B cell (primary cell): ENCODE results near the gene MYLK2. TPM values are rescaled to one million over a fixed set of nuclear protein-coding genes. Genes with fewer than 3 reads are reported as not detected.

Experiments used
- ATAC-seq: fragments of 200-7000 bp; cut with Tn5 transposase; one replicate; pipeline ENCODE4 v1.10.0; 2021; ENCODE audit warnings: low read depth, mild to moderate bottlenecking, moderate number of reproducible peaks, moderate library complexity
- CTCF ChIA-PET: fragments of 350-600 bp; sonication (Branson Sonifier 250); formaldehyde crosslinking; loops from one replicate; lab custom pipeline; 2021; ENCODE audit warnings: antibody characterized with exemption, inconsistent platforms; lab: Charles Lee
- POLR2A ChIA-PET: fragments of 350-600 bp; sonication (Branson Sonifier 250); formaldehyde crosslinking; loops from one replicate; lab custom pipeline; 2021; ENCODE audit warnings: antibody characterized with exemption; lab: Charles Lee
- DNase-seq: peaks from one replicate; pipeline ENCODE4 v3.0.0; 2013
- H2AFZ ChIP-seq: 2 replicates; pipeline ENCODE4 v1.6.1; 2012; ENCODE audit warnings: mild to moderate bottlenecking, low read depth, low read length; ENCODE audit not compliant: insufficient read depth, poor library complexity, severe bottlenecking
- H3K27ac ChIP-seq, 2 donors: 1 replicate in 1 of 2; 2 replicates in 1 of 2; pipeline ENCODE4 v1.5.1; 2012 to 2013; ENCODE audit warnings: low read length in 2 of 2, mild to moderate bottlenecking in 2 of 2, moderate library complexity in 1 of 2
- H3K27me3 ChIP-seq, 4 experiments: fragments of 200-600 bp in 1 of 4; sonication (generic) in 1 of 4; replicated peaks in 1 of 4; 1 replicate in 2 of 4; 2 replicates in 2 of 4; pipeline versions ENCODE4 v1.6.1 to v1.7.0; 2013 to 2016; ENCODE audit warnings: low read length in 3 of 4, mild to moderate bottlenecking in 2 of 4, mixed read lengths in 1 of 4, moderate library complexity in 1 of 4; ENCODE audit not compliant: insufficient read depth in 4 of 4, control insufficient read depth in 3 of 4; ENCODE audit errors: control extremely low read depth in 1 of 4
- H3K36me3 ChIP-seq, 2 experiments: replicated peaks in 1 of 2; 1 replicate in 1 of 2; 2 replicates in 1 of 2; pipeline versions ENCODE4 v1.6.1 to v1.7.1; 2013; ENCODE audit warnings: low read length in 1 of 2; ENCODE audit not compliant: insufficient read depth in 2 of 2, control insufficient read depth in 1 of 2; ENCODE audit errors: control extremely low read depth in 1 of 2, extremely low read depth in 1 of 2
- H3K4me1 ChIP-seq, 2 donors: fragments of 200-600 bp in 1 of 2; sonication (generic) in 1 of 2; 1 replicate in 1 of 2; 2 replicates in 1 of 2; pipeline versions ENCODE4 v1.5.1 to v1.6.1; 2013 to 2017; ENCODE audit warnings: low read length in 2 of 2; ENCODE audit not compliant: control insufficient read depth in 2 of 2, insufficient read depth in 2 of 2
- H3K4me2 ChIP-seq: replicated peaks from 2 replicates; pipeline ENCODE3; 2012; ENCODE audit warnings: mild to moderate bottlenecking, low read depth, low read length; ENCODE audit not compliant: poor library complexity, severe bottlenecking
- H3K4me3 ChIP-seq, 5 experiments: fragments of 200-600 bp in 1 of 5; sonication (generic) in 1 of 5; 1 replicate in 3 of 5; 2 replicates in 2 of 5; pipeline versions ENCODE4 v1.5.1 to v1.7.0; 2011 to 2016; ENCODE audit warnings: low read length in 4 of 5, mild to moderate bottlenecking in 4 of 5, low read depth in 2 of 5, control low read depth in 1 of 5, moderate library complexity in 1 of 5; ENCODE audit not compliant: insufficient read depth in 1 of 5; ENCODE audit errors: control extremely low read depth in 1 of 5, extremely low read depth in 1 of 5
- H3K79me2 ChIP-seq: fragments of 200-600 bp; sonication (generic); one replicate; pipeline ENCODE4 v1.6.0; 2016; ENCODE audit warnings: low read length; ENCODE audit not compliant: control insufficient read depth, insufficient read depth
- H3K9ac ChIP-seq: fragments of 200-600 bp; sonication (generic); 2 replicates; pipeline ENCODE4 v1.6.1; 2017; ENCODE audit warnings: mild to moderate bottlenecking, low read length, moderate library complexity
- H3K9me3 ChIP-seq, 3 donors: one replicate each; pipeline versions ENCODE4 v1.6.1 to v1.7.1; 2013; ENCODE audit warnings: low read length in 2 of 3; ENCODE audit not compliant: control insufficient read depth in 2 of 3, insufficient read depth in 1 of 3; ENCODE audit errors: control extremely low read depth in 1 of 3
- H4K20me1 ChIP-seq: 2 replicates; pipeline ENCODE4 v1.6.0; 2012; ENCODE audit warnings: mild to moderate bottlenecking, low read length; ENCODE audit not compliant: insufficient read depth, control insufficient read depth, poor library complexity, severe bottlenecking
- H3K27ac Mint-ChIP-seq: one replicate; pipeline ENCODE4 v1.8.0; 2021; ENCODE audit warnings: mixed read lengths
- H3K27me3 Mint-ChIP-seq: one replicate; pipeline ENCODE4 v1.8.0; 2021; ENCODE audit warnings: mixed read lengths
- H3K4me1 Mint-ChIP-seq: one replicate; pipeline ENCODE4 v1.8.0; 2021; ENCODE audit warnings: mixed read lengths
- H3K4me3 Mint-ChIP-seq: one replicate; pipeline ENCODE4 v1.8.0; 2021; ENCODE audit warnings: mixed read lengths
- H3K9me3 Mint-ChIP-seq: one replicate; pipeline ENCODE4 v1.8.0; 2022; ENCODE audit warnings: mixed read lengths; ENCODE audit not compliant: insufficient read depth
- EZH2 ChIP-seq: IDR thresholded peaks from 2 replicates; pipeline ENCODE4 v1.6.1; 2012; ENCODE audit warnings: borderline replicate concordance, low read depth, mild to moderate bottlenecking, moderate library complexity, low read length; ENCODE audit not compliant: insufficient read depth, poor library complexity, severe bottlenecking
- WGBS: methylation state at CpG from one replicate; pipeline ENCODE4 v1.1.5; 2013; ENCODE audit warnings: missing lambda C conversion rate; ENCODE audit not compliant: insufficient coverage; 5-methylcytosine and 5-hydroxymethylcytosine counted together
- intact Hi-C: fragments of 100-400 bp; cut with micrococcal nuclease; formaldehyde crosslinking; loops from one replicate; pipeline ENCODE4 v1.10.0; 2022
- polyA plus RNA-seq: library from polyadenylated mRNA; depleted of rRNA; stranded (reverse); fragments of >200 nt; gene quantifications from 2 replicates; pipeline ENCODE4 v1.2.3, GENCODE V29; 2012
- total RNA-seq, 2 donors: library from RNA; stranded (reverse); fragments of 120-200 nt in 1 of 2; gene quantifications; 1 replicate in 1 of 2; 2 replicates in 1 of 2; pipeline versions ENCODE4 v1.2.3 to v1.2.4, GENCODE V29; 2013 to 2022
- TF ChIP-seq, protein P1 (sequence below): fragments of 200-600 bp; IDR thresholded peaks from one replicate; pipeline ENCODE4 v1.8.0; 2022; ENCODE audit warnings: antibody characterized with exemption, mild to moderate bottlenecking

Gene MYLK2
- total and polyA plus RNA-seq, 2 donors (not counting 1 experiment from before 2014, with no cell fraction given): not detected

DNA sequence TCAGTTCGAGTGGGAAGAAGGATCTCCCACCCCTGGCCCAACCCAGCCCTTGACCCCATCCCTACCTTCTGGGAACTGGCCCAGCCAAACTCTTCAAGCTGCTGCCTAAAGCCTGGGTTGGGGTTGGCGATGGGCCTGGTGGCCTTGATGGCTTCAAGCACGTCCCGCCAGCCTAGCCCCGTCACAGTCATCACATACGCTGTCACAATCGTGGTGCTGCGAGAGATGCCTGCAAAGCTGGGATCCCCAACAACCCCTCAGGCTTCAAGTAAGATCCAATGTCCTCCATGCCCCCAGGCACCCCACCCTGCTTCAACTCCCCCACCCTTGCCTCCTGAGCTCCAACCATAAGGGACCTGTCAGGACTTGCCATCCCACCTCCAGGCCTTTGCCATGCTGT is 43.4 kb downstream of the MYLK2 start:
- peaks cover 19 to 26% of the 10 kb centered on the region in 2 donors for H3K4me1 ChIP-seq
- H3K4me2 ChIP-seq: no peak overlapping the region
- H3K9me3 Mint-ChIP-seq: no peaks in the 10 kb centered on the region
- intact Hi-C loops: no loop called here
- no peaks in the 10 kb centered on the region for H3K36me3 ChIP-seq
- TF ChIP-seq EZH2: no peak
- TF ChIP-seq, protein P1, sequence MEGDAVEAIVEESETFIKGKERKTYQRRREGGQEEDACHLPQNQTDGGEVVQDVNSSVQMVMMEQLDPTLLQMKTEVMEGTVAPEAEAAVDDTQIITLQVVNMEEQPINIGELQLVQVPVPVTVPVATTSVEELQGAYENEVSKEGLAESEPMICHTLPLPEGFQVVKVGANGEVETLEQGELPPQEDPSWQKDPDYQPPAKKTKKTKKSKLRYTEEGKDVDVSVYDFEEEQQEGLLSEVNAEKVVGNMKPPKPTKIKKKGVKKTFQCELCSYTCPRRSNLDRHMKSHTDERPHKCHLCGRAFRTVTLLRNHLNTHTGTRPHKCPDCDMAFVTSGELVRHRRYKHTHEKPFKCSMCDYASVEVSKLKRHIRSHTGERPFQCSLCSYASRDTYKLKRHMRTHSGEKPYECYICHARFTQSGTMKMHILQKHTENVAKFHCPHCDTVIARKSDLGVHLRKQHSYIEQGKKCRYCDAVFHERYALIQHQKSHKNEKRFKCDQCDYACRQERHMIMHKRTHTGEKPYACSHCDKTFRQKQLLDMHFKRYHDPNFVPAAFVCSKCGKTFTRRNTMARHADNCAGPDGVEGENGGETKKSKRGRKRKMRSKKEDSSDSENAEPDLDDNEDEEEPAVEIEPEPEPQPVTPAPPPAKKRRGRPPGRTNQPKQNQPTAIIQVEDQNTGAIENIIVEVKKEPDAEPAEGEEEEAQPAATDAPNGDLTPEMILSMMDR: no peak
- ATAC-seq (no peak), DNase-seq (no peak)
- H3K4me3 Mint-ChIP-seq: peak overlapping the region; percentile 30
- ChIA-PET POLR2A (interaction anchor here (1.1 kb wide), 1 partner anchor 17 kb away, joined by 3 read pairs; no protein-coding TSS in a partner anchor), CTCF (interaction anchor here (0.6 to 3.1 kb wide), 9 partner anchors 8 to 90 kb away, joined by 3 to 11 read pairs (median 4); partner anchors contain the start of gene PDRG1)
- H3K27ac ChIP-seq: no peak overlapping the region
- peaks cover 0 to 5% (median 0%) of the 10 kb centered on the region in 3 donors for H3K9me3 ChIP-seq
- H3K4me1 Mint-ChIP-seq: peaks cover 28% of the 10 kb centered on the region
- H4K20me1 ChIP-seq: peaks cover 6% of the 10 kb centered on the region
- WGBS: 99% methylated on average over 8 of the region's 8 CpGs
- H2AFZ ChIP-seq: no peak overlapping the region
- no peak overlapping the region for H3K27ac Mint-ChIP-seq
- H3K9ac ChIP-seq: no peak overlapping the region
- no peaks in the 10 kb centered on the region for H3K79me2 ChIP-seq
- H3K27me3 ChIP-seq: peaks cover 0 to 21% (median 10%) of the 10 kb centered on the region in 4 experiments
- H3K4me3 ChIP-seq: no peak overlapping the region
- H3K27me3 Mint-ChIP-seq: peaks cover 5% of the 10 kb centered on the region

- Histone ChIP-seq H3K4me2 (no peak overlapping the region), H3K9ac (no peak overlapping the region), H4K20me1 (peaks cover 6% of the 10 kb centered on the region), H3K79me2 (no peaks in the 10 kb centered on the region), H3K4me1 (peaks cover 16 to 28% of the 10 kb centered on the region in 2 donors), H3K4me3 (no peak overlapping the region), H3K36me3 (no peaks in the 10 kb centered on the region), H3K27me3 (peaks cover 0 to 21% (median 10%) of the 10 kb centered on the region in 4 experiments), H3K9me3 (peaks cover 0 to 5% (median 0%) of the 10 kb centered on the region in 3 donors), H2AFZ (no peak overlapping the region), H3K27ac (no peak overlapping the region)
- ChIA-PET POLR2A (interaction anchor here (1.1 kb wide), 1 partner anchor 16 kb away, joined by 3 read pairs; no protein-coding TSS in a partner anchor), CTCF (interaction anchor here (1.0 to 1.6 kb wide), 5 partner anchors 9 to 17 kb away, joined by 3 to 6 read pairs (median 4); no protein-coding TSS in a partner anchor)
- H3K4me3 Mint-ChIP-seq: no peak overlapping the region
- H3K9me3 Mint-ChIP-seq: no peaks in the 10 kb centered on the region
- DNase-seq (no peak), ATAC-seq (no peak)
- H3K27ac Mint-ChIP-seq: no peak overlapping the region
- TF ChIP-seq, protein P1: no peak
- TF ChIP-seq EZH2: no peak
- intact Hi-C loops: no loop called here
- H3K4me1 Mint-ChIP-seq: peaks cover 27% of the 10 kb centered on the region
- peaks cover 5% of the 10 kb centered on the region for H3K27me3 Mint-ChIP-seq
- 96% methylated on average over 2 of the region's 9 CpGs for WGBS
These were observed 44.3 kb downstream of the MYLK2 start for GRCh38 chr20:31863296-31864085.
